GM21528 (cell line): Measurements from ENCODE around the gene GPC6.
"Not testable (repeated sequence)": the region's sequence is repeated elsewhere in the genome, so short reads cannot be mapped to it uniquely, and the experiment has no call there.

Experiments
- ATAC-seq: cut with Tn5 transposase; IDR thresholded peaks from one replicate; pipeline ENCODE4 v1.9.1; 2021; ENCODE audit warnings: mild to moderate bottlenecking, moderate library complexity; ENCODE audit not compliant: unreplicated experiment, low FRiP score

The GPC6 gene

DNA sequence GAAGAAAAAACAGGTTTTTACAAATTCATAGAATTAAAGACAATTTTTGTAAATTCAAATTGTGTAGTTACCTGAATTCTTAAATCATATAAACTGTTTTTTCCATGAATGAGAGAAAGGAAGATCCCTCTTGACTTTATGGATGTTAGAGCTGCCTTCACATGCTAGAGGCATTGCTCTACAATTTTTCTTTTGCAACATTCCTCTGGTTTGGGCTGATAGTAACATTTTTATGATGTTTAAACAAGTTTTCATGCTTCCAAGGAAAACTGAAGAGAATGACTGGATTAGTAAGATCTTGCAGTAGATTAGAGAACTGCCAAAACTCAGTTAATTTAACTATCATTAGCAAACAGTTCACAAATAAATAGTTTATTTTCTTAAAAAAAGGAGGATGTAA, 250.6 kb downstream of the GPC6 start:
- ATAC-seq, result no peak

DNA sequence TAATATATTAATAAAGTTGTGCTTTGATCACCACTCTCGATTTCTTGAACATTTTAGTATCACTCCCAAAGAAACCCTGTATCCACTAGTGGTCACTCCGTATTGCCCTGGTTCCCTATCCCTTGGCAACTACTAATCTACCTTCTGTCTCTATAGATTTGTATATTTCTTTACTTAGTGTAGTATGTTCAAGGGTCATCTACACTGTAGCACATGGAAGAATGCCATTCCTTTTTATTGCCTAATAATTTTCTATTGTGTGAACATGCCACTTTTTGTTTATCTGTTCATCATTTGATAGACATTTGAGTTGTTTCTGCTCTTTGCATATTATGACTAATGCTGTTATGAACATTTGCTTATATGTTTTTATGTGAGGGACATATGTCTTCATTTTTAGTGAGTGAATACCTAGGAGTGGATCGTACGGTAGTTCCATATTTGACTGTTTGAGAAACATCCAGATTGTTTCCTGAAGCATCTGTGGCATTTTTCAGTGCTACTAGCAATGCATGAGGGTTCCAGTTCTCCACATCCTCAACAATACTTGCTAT, 254.0 kb downstream of the GPC6 start:
- no peak for ATAC-seq

DNA sequence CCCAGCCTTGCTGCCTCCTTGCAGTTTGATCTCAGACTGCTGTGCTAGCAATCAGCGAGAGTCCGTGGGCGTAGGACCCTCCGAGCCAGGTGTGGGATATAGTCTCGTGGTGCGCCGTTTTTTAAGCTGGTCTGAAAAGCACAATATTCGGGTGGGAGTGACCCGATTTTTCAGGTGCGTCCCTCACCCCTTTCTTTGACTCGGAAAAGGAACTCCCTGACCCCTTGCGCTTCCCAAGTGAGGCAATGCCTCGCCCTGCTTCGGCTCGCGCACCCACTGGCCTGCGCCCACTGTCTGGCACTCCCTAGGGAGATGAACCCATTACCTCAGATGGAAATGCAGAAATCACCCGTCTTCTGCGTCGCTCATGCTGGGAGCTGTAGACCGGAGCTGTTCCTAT, 269.5 kb downstream of the GPC6 start:
- not testable (repeated sequence) for ATAC-seq

DNA sequence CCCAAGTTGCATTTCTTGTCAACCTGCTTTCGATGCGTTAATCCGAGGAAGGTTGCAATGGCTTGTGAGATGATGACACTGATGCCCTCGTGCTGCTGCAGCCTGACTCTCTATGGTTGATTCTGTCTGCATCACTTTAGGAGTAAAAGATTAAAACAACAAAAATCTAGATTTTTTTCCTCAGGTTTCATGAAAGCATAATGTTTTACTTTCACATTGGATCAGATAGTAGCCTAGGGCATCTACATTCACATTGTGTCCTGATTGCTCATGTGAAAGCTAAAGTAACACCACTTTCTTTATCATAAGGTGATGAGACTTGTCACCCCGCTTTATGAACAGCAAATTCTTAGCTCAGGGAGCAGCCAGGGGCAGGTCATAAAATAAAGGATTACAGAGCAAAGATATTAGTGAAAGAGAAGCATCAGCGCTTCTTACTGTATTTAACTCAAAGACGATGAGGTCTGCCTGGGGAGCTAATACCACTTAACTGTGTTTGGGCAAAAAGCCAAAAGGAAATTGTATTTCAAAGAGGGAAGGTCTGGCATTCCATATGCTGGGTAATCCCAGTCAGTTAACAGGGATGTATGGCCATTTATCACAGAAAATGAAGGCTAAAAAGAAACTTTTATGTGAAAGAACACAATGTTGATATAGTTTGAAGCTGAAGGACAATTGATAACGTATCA, 270.5 kb downstream of the GPC6 start:
- ATAC-seq, result no peak

DNA sequence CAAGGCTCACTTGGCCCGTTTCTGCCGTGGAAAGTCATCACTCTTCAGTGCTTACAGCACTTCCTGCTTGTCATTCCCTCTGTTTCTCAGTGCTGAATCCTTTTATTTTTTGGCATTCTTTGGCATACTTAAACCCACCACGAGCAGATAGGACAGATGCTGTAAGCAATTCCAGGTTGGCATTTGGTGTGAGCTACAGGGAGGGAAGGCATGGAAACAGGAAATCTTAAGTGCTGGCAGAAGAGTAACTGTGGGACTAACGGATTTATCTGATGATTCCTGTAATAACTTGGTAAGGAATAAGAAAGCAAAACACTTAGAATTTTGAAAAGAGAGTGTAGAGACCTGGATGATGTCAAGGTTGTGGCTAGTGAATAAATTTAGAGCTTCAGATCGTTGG, 273.4 kb downstream of the GPC6 start:
- ATAC-seq, result no peak

DNA sequence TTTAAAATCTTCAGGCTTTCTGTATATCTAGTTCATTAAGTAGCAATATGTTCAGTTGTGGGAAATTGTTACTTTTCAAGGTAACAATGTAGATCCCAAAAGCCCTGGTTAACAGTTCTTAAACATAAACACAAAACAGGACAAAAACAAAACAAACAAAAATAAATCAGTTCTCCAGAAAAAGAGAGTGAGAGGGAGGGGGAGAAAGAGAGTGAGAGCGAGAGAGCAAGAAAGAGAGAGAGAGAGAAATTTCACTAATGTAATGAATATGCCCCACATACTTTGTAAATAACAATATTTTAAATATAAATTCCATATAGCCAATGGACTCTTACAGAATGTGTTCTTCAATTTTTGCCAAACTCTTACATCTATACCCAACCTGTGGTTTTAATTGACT, 275.5 kb downstream of the GPC6 start:
- no peak for ATAC-seq

DNA sequence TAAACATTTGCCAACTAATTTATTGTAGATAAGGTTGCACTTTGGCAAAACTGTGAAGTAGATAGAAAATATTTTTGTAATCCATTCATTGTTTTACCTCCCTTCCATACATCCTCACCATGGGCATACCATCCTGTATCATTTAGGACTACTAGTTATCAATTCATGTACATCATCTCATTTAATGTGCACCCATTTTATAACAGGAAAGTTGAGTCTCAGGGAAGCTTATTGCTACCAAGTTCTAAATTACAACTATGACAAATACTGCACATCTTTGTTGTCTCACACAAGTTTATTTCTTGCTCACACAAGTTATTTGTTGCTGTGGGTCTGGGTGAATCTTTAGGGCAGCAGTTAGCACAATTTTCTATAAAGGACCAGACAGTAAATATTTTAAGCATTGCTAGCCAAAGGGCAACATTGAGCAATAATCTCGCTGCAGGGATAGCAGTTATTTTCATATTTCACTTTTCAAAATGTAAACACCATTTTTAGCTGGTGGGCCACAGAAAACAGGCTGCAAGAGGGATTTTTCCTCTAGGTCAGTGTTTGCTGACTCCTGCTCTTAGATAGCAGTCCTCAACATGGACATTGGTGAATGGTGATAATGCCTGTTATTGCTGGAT, 276.5 kb downstream of the GPC6 start:
- no peak for ATAC-seq

DNA sequence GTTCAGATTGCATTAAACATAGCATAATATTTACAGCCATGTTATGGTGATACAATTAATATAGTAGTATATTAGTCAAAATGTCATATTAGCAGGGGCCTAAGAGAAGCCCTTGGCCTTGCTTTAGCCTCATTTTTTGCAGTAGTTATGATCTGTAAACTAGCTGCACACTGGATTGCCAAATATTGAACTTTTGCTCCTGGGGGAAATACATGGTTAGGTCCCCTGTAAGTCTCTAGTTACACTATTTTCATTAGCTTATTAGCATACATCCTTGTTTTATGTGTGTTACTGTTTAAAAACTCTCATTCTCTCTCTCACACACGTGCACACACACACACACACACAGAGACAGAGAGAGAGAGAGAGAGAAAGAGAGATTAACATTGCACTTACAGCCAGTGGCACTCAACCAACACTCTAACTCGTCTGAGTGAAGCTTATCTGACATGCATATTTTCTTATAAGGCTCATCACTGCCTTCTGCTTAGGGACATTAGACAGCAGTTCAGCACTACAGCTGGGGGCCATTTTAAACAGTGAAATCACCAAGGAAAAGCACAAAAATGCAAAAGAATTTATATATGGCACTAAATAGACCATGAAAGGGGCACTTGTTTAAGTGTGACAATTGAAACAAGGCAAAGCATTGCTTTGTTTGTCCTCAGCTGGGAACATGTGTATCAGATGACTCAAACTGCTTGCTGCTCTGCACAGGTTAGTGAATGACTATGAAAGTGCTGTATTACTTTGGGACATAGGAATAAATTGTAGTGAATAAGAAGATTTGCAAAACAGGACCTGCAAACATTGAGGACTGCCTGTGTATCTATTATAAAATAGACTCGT, 278.7 kb downstream of the GPC6 start:
- no peak for ATAC-seq

DNA sequence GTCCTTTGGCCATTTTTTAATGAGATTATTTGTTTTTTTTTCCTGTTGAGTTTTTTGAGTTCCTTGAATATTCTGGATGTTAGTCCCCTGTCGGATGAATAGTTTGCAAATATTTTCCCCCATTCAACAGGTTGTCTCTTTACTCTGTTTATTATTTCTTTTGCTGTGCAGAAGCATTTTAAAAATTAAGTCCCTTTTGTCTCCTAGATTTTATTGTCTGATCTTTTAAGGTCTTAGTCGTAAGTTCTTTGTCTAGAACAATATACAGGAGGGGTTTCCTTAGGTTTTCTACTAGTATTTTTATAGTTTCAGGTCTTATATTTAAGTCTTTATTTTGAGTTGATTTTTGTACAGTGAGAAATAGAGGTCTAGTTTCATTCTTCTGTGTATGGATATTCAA, 284.4 kb downstream of the GPC6 start:
- no peak for ATAC-seq

DNA sequence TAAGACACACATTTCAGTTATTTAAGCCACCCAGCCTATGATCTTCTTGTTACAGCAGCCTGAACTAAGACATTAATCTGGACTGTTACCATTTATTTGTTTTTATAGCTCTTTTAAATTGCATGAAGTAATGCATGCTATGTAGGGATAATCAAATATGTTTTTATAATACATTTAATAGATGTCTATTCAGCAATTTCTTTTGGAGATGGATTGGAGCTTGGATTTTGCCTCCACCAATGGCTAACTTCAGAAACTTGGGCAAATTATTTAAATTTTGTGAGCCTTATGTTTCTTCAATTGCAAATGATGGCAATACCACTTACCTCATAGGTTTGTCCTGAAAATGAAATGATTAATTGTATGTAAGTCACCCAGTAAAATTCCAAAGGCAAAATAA, 288.7 kb downstream of the GPC6 start:
- no peak for ATAC-seq

DNA sequence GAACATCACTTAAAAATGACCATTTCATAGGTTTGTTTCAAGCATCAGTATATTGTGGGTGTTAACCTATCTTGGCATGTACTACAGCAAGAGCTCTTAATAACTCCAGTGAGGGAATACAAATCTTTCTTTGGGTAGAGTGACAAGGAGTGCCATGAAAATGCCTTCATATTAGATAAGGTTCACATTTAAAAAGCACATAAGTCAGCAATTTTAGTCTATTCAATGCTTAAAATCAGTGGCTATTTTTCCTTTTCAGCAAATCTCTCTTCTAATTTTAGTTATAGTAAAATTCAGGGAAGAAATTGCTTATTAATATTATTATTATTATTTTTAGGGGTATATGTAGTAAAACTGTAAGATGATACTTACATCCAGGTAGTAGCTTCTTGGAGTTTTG, 291.1 kb downstream of the GPC6 start:
- ATAC-seq, result no peak

DNA sequence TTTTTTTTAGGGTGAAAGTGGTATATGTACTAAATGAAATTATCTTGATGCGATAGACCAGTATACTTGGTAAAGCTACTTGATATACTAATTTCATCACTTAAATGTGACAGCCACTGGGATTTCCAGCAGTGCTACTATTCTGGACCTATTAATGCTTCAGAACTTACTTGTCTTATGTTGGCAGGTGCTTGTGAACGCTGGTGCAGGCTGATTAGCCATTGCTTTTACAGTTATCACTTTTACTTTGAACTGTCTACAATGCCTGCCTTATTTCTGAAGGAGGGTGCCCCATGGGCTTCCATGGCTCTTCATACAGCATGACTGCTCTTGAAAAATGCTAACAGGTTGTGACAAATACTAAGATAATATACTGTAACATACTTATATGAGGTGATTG, 294.7 kb downstream of the GPC6 start:
- no peak for ATAC-seq

DNA sequence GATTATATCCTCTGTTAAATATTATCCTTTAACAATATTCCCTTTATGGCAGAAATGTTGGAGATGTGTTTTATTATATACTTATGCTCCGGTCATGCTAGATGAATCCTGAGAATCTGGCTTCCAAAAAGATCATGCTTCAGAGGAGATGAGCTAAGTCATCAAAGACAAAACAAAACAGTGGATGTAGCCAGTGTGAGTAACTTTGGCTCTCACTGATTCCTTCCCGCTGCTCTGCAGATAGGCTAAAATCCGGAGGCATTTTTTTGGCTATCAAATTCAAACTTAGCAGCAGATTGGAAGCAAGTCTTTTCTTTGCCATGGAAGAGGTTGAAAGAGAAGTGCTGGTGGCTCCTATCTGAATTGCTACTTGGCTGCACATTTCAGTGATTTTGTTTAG, 295.9 kb downstream of the GPC6 start:
- no peak for ATAC-seq

DNA sequence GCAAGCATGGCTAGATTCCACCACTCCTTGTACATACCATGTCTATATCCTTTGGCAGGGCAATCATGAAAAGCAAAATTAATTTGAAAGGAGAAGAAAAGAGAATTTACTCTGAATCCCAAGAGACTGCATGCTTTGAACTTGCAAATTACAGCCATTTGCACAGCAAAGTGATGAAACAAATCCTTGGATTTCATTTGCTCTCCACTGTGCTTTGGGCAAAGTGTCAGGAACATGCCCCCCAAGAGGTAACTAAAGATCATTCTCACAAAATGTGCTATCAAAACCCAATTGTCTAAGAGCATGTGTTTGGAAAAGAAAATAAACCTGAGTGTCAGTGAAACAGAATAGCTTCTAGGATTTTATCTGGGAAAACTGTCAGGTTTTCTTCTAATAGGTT, 298.5 kb downstream of the GPC6 start:
- ATAC-seq, result no peak

DNA sequence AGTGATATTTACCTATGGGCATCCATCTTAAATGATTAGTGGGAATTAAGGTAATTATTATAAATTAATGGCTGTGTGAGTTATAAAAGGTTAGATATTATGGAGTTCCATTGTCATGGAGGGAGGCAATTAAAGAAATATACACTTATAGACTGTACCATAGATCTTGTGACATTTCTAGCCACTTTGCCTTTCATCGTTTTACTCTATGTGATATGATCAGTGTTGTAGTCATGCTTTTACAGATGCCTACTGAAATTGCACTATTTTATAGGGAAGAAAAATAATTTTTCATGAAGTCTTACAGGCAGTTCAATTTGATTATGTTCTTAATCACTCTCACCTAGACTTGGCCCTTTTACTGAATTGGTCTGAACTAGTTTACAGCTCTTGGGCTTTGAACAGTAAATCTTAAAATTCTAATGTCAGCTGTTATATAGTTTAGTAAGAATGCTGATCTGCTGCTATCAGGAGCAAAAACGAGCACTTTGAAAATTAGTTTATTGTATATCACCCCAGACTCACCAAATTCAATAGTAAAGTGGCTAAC, 301.2 kb downstream of the GPC6 start:
- ATAC-seq, result no peak

DNA sequence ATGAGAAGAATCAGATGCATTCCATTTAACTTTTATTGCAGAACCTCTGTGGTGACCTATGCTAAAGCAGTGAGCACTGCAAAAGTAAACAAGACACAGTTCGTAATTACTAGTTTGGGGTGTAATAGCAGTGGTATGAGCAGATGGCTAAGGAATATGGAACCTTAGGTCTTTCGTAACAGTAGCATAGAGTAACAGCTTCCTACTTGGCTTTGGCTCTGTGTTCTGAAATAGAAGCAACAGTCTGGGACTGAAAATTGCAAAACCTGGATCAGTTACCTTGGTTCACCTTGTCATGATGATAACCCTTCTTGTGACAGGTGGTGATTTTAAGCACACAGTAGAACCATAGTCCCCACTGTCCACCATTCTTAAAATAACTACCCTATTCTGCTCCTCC, 303.4 kb downstream of the GPC6 start:
- ATAC-seq, result no peak

DNA sequence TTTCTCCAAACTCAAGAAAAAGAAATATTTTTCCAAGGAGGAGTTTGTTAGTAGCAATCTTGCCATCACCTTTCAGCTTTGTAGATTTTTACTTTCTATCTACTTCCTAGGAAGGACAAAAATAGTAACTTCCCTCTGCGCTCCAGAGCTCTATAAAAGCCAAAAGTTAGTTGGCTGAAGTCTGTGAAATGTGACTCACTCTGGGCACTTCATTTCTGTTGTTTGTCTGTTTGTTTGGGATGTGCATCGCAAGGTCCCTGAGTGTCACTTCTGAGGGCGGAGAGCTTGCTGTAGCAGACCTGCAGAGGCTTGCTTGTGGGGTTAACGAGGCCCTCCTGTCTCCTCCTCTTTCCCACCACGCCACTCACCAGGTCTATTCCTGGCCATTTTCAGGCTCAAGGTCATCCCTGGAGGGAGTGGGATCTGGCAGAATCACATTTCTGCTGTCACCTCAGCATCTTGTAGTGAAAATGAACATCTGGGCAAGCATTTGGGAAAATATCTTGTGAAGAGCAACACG, 307.6 kb downstream of the GPC6 start:
- no peak for ATAC-seq

DNA sequence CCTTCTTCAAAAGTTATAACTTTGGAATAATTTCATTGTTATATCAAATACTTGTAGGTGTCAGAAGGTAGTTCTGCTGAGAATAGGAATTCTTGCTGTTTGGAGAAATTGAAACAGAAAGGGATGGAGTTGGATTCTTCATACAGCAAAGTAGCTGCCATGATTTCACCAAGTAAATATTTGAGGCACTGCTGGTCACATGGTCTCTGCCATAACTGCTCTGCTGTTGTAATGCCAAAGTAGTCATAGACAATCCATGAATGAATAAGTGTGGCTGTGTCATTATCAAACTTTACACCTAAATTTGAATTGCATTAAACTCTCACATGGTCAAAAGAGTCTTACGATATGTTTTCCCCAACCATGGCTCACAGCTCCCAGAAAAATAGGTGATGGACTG, 308.6 kb downstream of the GPC6 start:
- ATAC-seq, result no peak

DNA sequence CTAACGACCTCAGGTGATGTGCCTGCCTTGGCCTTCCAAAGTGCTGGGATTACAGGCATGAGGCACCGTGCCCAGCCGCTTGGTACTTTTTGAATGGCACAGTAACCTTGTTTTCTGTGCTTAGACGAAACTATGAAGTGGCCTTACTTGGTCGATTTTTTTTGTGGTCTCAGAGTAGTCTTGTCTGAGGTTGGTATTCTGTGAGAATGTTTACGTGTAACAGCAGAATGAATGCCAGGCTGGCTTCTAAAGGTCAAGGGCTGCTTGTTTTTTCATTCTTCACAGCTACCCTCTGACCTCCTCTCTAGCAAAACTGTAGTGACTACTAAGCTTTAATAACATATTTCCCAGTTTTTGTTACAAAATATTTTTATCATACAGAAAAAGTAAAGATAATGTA, 313.3 kb downstream of the GPC6 start:
- ATAC-seq, result no peak

DNA sequence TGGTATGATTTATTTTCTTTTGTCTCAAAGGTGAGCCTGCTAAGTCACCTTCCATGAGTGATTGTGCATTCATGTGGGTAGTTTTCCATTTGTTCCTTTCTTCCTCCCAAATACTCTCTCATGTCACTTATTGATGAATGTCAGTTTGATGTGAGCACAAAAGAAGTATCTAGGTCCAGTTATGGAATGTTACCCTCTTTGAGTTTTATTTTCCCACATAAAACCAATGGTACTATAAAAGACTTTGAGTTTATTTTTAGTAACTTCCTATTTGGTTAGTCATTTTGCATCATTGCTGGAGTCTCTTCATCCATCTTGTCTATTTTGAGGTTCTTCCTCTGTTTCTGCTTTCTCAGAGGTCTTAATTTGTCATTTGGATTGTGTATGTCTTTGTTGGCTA, 321.3 kb downstream of the GPC6 start:
- ATAC-seq, result no peak
